HG03460 (cell line): ENCODE results near the gene SPNS3.

Experiments
- ATAC-seq: cut with Tn5 transposase; IDR thresholded peaks from one replicate; pipeline ENCODE4 v1.9.1; 2021; ENCODE audit not compliant: unreplicated experiment

SPNS3 gene

GRCh38 chr17:4433515-4434031, at the start of gene SPNS3:
TSS of gene SPNS3 (plus strand) at chr17:4433940. CDS start at chr17:4433968, 28 bp downstream.
- ATAC-seq, result no peak

- ATAC-seq, result no peak
Measured at GRCh38 chr17:4386406-4386805, 47.3 kb upstream of the SPNS3 start.

GRCh38 chr17:4387137-4387536, 46.6 kb upstream of the SPNS3 start:
- no peak for ATAC-seq

GRCh38 chr17:4389079-4389478, 44.7 kb upstream of the SPNS3 start:
- no peak for ATAC-seq

- ATAC-seq, result no peak
Measured at GRCh38 chr17:4393806-4394205, 39.9 kb upstream of the SPNS3 start.

GRCh38 chr17:4394208-4395110, 39.3 kb upstream of the SPNS3 start:
- no peak for ATAC-seq

- ATAC-seq, result no peak
Measured at GRCh38 chr17:4395111-4395478, 38.6 kb upstream of the SPNS3 start.

- no peak for ATAC-seq
Measured at GRCh38 chr17:4397840-4398239, 35.9 kb upstream of the SPNS3 start.

GRCh38 chr17:4405038-4405669, 28.6 kb upstream of the SPNS3 start:
- ATAC-seq, result no peak

- no peak for ATAC-seq
Measured at GRCh38 chr17:4405699-4406098, 28.0 kb upstream of the SPNS3 start.

GRCh38 chr17:4406386-4406785, 27.4 kb upstream of the SPNS3 start:
- ATAC-seq, result no peak

- ATAC-seq, result no peak
Measured at GRCh38 chr17:4407216-4407615, 26.5 kb upstream of the SPNS3 start.

GRCh38 chr17:4407851-4408250, 25.9 kb upstream of the SPNS3 start:
- no peak for ATAC-seq

- ATAC-seq, result no peak
Measured at GRCh38 chr17:4409659-4410058, 24.1 kb upstream of the SPNS3 start.

GRCh38 chr17:4411201-4411600, 22.5 kb upstream of the SPNS3 start:
- ATAC-seq, result no peak

GRCh38 chr17:4412933-4413831, 20.6 kb upstream of the SPNS3 start:
- ATAC-seq, result no peak

- no peak for ATAC-seq
Measured at GRCh38 chr17:4417129-4417667, 16.5 kb upstream of the SPNS3 start.

GRCh38 chr17:4420692-4421131, 13.0 kb upstream of the SPNS3 start:
- ATAC-seq, result no peak

- no peak for ATAC-seq
Measured at GRCh38 chr17:4422864-4423263, 10.9 kb upstream of the SPNS3 start.

- no peak for ATAC-seq
Measured at GRCh38 chr17:4425398-4425797, 8.3 kb upstream of the SPNS3 start.
